GM21360 (cell line): Measurements from ENCODE around the gene SLC25A34.

ENCODE experiments used
- ATAC-seq: cut with Tn5 transposase; IDR thresholded peaks from one replicate; pipeline ENCODE4 v1.9.1; 2021; ENCODE audit warnings: mild to moderate bottlenecking, moderate library complexity; ENCODE audit not compliant: unreplicated experiment

The SLC25A34 gene

GRCh38 chr1:15767941-15768340 lies 31.9 kb downstream of the SLC25A34 start:
- ATAC-seq = no peak

GRCh38 chr1:15768388-15768787 lies 32.3 kb downstream of the SLC25A34 start:
- no peak for ATAC-seq

DNA sequence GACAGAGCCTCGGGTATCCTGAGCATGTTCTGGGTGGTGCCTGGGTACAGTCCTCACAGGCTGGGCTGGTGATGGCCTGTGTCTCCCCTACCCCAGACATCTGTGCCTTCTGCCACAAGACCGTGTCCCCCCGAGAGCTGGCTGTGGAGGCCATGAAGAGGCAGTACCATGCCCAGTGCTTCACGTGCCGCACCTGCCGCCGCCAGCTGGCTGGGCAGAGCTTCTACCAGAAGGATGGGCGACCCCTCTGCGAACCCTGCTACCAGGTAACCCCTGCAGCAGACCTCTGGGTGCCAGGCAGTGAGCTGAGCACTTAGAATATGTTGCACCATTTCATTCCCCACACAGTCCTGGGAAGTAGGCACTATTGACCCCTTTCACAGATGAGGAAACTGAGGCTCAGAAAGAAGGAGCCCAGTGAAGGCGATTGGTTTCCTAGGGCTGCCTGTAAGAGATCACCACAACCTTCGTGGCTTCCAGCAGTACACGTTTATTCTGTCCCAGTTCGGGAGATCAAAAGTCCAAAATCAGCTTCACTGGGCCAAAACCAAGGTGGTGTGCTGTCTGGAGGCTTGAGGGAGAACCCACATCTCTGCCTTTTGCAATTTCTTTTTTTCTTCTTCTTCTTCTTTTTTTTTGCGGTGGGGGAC lies 34.4 kb downstream of the SLC25A34 start:
- no peak for ATAC-seq

- ATAC-seq = no peak
These were observed 35.9 kb downstream of the SLC25A34 start for GRCh38 chr1:15771836-15772515.

- no peak for ATAC-seq
These were observed 39.6 kb downstream of the SLC25A34 start for GRCh38 chr1:15775706-15776105.

GRCh38 chr1:15777909-15778707 lies 42.0 kb downstream of the SLC25A34 start:
- ATAC-seq = no peak

GRCh38 chr1:15785683-15786082 lies 49.6 kb downstream of the SLC25A34 start:
- ATAC-seq = no peak

DNA sequence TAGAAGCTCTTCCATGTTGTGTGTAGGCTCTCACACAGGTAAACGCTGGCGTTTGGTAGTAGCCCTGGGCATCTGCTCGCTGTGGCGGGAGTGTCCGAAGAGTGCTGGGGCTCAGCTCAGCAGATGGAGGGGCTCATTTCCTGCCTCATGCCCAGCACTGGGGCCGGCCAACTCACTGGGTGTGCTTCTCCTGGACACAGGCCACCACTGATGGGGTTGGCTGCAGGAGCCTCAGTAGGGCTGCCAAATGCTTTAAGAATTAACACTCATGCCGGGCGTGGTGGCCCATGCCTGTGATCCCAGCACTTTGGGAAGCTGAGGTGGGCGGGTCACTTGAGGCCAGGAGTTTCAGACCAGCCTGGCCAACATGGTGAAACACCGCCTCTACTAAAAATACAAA lies 50.5 kb downstream of the SLC25A34 start:
- no peak for ATAC-seq

DNA sequence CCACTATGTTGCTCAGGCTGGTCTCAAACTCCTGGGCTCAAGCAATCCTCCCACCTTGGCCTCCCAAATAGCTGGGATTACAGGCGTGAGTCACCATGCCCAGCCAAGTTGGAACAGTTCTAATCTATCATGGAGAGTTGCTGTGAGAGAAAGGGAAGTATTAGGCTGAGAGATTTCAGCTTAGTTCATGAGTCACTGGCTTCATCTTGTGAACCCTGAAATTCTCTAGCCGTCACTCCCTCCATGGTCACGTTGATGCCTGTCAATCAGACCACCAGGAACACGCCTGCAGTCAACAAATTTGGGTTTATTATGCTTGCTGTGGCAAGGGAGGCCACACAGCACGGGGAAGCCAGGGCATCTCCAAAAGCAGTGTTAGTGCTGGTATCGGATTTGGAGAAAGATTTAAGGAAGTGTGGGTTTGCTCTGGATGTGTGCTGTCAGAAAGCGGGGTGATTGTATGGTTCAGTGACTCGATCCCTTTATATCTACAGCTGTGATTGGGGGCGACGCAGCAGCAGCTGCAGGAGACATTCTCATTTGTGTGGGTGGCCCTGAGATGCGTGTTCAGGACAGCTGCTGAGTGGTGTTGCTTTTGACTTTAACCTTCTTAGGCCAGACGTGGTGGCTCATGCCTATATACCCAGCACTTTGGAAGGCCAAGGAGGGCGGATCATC lies 52.7 kb downstream of the SLC25A34 start:
- ATAC-seq = no peak
